C1 segment of cervical spinal cord (tissue), 14 donors: Measurements from ENCODE around the gene LGALS9.

Experiments used
- DNase-seq, 14 donors: peaks; one replicate each; lab custom pipeline; 2025; lab: John Stamatoyannopoulos, UW

LGALS9 gene

GRCh38 chr17:27630607-27631410 is at the start of gene LGALS9:
LGALS9 (plus strand) TSS chr17:27631188; CDS start chr17:27631266, 78 bp downstream.
- peak in 2 of 14 donors; percentile 14 to 27 for DNase-seq

GRCh38 chr17:27582696-27583095 is 48.3 kb upstream of the LGALS9 start:
- no peak for DNase-seq

DNA sequence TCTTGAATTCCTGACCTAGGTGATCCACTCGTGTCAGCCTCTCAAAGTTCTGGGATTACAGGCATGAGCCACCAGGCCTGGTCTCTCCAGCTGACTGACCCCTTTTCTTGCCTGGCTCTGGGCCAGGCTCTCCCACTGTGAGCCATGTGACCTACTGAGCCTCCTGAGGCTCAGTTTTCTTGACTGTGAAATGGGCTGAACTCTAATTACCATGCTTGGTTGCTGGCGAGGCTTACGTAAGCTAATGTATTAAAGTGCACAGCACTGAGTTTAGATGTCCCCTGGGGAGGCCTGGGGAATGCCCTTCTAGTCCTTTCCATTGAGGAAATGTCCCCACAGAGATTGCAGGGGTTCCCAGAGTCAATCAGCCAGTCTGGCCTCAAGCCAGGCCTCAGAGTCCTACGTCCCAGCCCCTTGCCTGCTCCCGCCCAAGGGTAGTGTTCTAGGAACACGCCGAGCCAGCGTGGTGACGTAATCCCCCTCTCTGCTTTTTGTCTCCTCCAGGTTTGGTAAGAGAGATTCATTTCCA is 45.8 kb upstream of the LGALS9 start:
- DNase-seq = no peak

DNA sequence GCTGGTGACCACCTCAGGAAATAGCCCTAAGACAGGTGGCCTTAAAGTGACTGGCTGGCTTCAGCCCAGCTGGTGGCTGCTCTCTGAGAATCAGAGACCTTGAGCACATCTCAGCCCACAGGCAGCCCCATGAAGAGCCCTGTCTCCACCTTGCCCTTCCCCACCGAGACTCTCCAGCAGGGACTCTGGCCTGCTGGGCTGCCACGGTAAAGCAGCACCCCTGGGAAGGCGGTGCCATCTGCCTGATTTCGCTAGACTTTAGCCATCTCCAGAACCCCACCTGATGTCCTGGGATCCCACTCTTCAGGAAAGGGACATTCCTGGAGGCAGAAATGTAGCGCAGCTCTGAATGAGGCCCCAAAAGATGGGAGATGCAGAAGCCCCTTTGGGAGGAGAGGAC is 45.2 kb upstream of the LGALS9 start:
- DNase-seq = no peak

DNA sequence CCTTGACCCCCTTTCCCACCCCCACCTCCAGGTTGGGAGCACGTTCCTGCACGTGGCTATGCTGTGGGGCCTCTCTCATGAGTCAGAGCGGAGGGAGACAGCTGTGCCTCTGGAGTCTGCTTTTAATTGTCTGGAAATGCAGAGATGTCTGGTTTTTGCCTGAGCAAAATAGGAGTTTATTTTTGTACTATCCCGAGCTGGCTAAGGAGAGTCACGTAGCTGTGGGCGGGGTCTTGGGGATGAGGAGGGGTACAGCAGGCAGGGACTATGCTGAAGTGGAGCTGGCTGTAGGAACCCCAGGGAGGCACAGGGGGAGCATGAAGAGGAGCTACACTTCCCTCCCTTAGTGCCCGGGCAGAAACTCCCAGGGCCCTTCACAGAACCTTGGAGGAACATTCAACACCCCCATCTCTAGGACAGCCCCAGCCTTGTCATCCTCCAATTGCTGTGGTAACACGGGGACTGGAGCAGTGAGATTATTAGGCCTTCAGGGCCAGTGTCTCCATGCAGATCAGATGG is 44.7 kb upstream of the LGALS9 start:
- no peak for DNase-seq

DNA sequence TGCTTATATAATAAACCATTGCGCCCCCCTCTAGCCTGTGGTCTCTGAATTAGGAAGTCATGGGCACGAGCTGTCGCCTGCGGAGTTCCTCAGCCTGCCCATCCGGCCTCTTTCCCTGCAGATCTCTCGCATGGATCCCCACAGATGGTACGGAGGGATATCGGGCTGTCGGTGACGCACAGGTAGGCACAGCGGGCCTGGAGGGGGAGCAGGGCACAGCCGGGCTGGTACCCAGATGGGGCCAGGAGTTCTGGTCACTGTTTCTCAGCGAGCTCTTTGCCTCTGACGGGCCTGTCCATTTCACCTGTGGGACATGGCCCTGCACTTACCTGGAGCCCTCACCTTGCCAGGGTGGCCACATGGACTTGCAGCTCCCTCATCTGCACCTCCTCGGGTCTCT is 42.6 kb upstream of the LGALS9 start:
- DNase-seq = no peak

GRCh38 chr17:27590864-27591263 is 40.1 kb upstream of the LGALS9 start:
- DNase-seq = no peak

DNA sequence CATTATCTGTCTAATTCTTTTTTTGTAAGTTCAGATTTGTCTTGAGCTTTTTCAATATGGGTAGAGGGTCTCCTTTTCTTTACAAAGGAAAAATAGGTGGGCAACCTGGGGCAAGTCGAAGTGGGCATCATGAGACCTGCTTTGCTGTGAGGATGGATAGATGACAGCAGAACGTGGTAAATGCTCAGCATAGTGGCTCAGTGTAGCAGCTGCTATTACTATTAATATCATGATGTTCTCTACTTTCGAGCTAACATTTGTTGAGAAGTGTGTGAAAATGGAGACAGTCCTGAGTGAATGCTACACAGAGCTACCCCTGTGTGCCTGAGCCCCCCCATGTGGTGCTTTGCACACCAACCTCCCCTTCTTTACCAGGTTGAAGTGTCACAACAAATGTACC is 39.0 kb upstream of the LGALS9 start:
- DNase-seq = no peak

- no peak for DNase-seq
These were observed 37.6 kb upstream of the LGALS9 start for GRCh38 chr17:27593232-27593856.

- no peak for DNase-seq
These were observed 37.1 kb upstream of the LGALS9 start for GRCh38 chr17:27593857-27594255.

- DNase-seq = no peak
These were observed 35.8 kb upstream of the LGALS9 start for GRCh38 chr17:27595208-27595607.

GRCh38 chr17:27596096-27596495 is 34.9 kb upstream of the LGALS9 start:
- no peak for DNase-seq

- peak in 1 of 14 donors; percentile 3 for DNase-seq
These were observed 34.3 kb upstream of the LGALS9 start for GRCh38 chr17:27596566-27597187.

DNA sequence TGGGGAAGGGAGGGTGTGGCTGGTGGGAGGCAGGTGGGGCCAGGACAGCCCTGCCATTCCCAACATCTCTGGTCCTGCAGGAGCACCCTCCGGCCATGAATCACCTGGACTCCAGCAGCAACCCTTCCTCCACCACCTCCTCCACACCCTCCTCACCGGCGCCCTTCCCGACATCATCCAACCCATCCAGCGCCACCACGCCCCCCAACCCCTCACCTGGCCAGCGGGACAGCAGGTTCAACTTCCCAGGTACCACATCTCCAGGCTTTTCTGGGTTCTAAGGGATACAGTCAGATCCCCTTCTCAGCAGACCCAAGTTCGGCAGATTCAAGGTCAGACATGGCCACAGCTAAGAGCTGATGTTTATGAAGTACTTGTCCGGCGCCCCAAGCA is 33.8 kb upstream of the LGALS9 start:
- no peak for DNase-seq

- DNase-seq = no peak
These were observed 33.1 kb upstream of the LGALS9 start for GRCh38 chr17:27597783-27598320.

DNA sequence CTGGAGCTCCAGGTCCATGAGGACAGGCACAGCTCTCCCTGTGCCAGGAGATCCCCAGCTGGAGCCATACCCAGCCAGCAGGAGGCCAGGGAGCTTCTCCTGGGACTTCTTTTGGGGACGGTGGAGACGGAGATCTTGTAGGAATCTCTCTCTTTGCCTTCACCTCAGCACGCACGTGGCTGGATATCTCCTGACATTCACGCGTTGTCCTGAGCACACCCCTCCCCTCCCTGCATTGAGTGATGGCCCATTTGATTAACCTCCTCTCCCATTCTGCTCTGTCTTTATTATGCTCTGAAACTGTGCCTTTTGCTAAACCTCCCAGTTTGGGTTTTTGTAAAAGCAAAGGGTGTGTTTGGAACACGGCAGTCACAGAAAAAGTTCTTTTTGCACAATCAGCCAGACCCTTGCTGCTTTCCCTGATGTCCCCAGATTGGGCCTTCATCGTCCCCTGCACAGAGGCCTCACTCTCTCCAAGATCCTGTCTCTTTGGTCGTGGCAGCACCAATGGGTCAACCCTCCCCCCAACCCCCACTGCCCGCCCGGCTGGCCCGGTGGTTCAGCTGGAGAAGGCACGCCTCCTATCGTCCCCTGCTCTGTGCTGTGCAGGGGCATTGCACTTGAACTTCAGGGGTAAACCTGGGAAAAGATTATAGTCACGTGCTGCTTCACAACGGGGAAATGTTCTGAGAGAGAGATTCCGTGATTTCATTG is 32.5 kb upstream of the LGALS9 start:
- DNase-seq = no peak

DNA sequence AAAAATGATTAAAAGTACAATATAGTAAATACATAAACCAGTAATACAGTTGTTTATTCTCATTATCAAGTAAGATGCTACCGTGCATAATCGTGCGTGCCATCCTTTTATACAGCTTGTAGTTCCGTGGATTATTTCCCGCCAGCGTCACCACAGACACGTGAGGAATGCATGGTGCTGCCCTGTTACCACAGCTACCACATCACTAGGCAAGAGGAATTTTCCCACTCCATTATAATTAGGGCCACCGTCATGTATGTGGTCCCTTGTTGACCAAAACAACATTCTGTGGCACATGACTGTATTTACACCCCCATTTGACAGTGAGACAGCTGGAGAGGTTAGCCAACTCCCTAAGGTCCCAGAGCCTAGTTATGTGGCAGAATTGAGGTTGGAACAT is 30.5 kb upstream of the LGALS9 start:
- DNase-seq = no peak

DNA sequence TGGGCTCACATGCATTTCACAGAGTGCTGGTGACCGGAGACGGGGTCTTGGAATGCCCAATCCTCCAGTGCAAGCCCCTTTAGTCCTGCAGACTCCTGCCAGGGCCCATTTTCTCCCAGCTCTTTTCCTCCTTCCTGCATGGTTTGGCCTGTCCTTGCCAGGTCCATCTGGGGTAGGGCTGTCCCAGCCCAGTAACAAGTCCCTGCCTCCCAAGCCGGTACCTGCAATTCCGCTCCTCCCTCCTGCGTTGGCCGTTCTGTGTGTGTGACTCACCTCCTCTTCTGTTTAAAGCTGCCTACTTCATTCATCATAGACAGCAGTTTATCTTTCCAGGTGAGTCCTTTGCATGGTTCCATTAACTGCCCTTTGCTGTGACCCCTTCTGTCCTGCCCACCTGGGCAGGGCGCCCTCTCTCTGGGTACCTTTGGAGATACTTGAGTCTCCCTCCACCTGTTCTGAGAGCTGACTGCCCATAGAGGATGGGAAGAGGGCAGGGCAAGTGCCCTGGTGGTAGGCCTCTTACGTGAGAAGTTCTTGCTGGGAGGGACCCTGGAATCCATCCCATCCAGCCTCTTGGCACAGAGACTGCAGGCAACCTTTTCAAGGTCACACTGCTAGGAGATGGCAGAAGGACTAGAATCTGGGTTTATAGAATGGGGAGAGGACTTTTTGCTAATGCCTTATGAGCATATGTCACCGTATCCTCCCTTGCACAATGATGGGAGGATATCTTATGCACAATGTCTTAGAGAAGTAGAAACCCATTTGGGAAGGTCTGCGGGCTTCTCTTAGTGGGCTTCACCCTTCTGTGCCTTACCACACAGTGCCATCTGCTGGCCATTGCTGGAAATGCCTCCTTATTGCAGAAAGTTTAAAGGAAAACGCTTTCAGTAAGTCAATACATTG is 29.7 kb upstream of the LGALS9 start:
- DNase-seq = peak in 13 of 14 donors; percentile 3 to 74 (median 44)

GRCh38 chr17:27601975-27602302 is 29.0 kb upstream of the LGALS9 start:
- DNase-seq = no peak

- DNase-seq = peak in 13 of 14 donors; percentile 3 to 72 (median 37)
These were observed 28.1 kb upstream of the LGALS9 start for GRCh38 chr17:27602721-27603420.
